WTC11 (cell line): ENCODE measurements around the gene UBASH3A. TPM values are rescaled to one million over a fixed set of nuclear protein-coding genes. Genes with fewer than 3 reads are reported as not detected.

Experiments
- ATAC-seq: fragments of 200-7000 bp; cut with Tn5 transposase; 2 replicates; pipeline ENCODE4 v1.10.0; 2021; ENCODE audit warnings: mild to moderate bottlenecking, moderate library complexity
- CTCF ChIA-PET: fragments of 300-600 bp; sonication (Branson Sonifier 250); formaldehyde crosslinking; loops from one replicate; lab custom pipeline; 2021; ENCODE audit warnings: antibody characterized with exemption; lab: Charles Lee
- POLR2A ChIA-PET: fragments of 350-600 bp; sonication (Branson Sonifier 250); formaldehyde crosslinking; loops from one replicate; lab custom pipeline; 2021; ENCODE audit warnings: antibody characterized with exemption; lab: Charles Lee
- DNase-seq: peaks from one replicate; pipeline ENCODE4 v3.0.0; 2021; ENCODE audit warnings: low spot score
- H3K27ac Mint-ChIP-seq: 2 replicates; pipeline ENCODE4 v1.8.0; 2021; ENCODE audit warnings: mixed read lengths
- H3K27me3 Mint-ChIP-seq: 2 replicates; pipeline ENCODE4 v1.8.0; 2021; ENCODE audit warnings: low read depth, mild to moderate bottlenecking, moderate library complexity, mixed read lengths
- H3K36me3 Mint-ChIP-seq: 2 replicates; pipeline ENCODE4 v1.8.0; 2021; ENCODE audit warnings: mixed read lengths
- H3K4me1 Mint-ChIP-seq: 2 replicates; pipeline ENCODE4 v1.8.0; 2022; ENCODE audit warnings: mixed read lengths
- H3K4me3 Mint-ChIP-seq: 2 replicates; pipeline ENCODE4 v1.8.0; 2021; ENCODE audit warnings: mild to moderate bottlenecking, moderate library complexity, mixed read lengths
- H3K9me3 Mint-ChIP-seq: 2 replicates; pipeline ENCODE4 v1.8.0; 2021; ENCODE audit warnings: mixed read lengths
- E2F4 ChIP-seq: sonication (generic); formaldehyde crosslinking; IDR thresholded peaks from 2 replicates; pipeline ENCODE4 v1.8.1; 2022; ENCODE audit warnings: low read depth, mild to moderate bottlenecking, moderate library complexity, missing genetic modification reagents, borderline replicate concordance
- ELF4 ChIP-seq: sonication (generic); formaldehyde crosslinking; IDR thresholded peaks from 2 replicates; pipeline ENCODE4 v1.8.1; 2022; ENCODE audit warnings: low read depth, mild to moderate bottlenecking, moderate library complexity, missing genetic modification reagents
- EMX1 ChIP-seq: fragments of 250-450 bp; sonication (Bioruptor Pico); IDR thresholded peaks from 2 replicates; pipeline ENCODE4 v1.8.0; 2021; ENCODE audit warnings: mild to moderate bottlenecking
- ETV6 ChIP-seq: sonication (generic); formaldehyde crosslinking; IDR thresholded peaks from 2 replicates; pipeline ENCODE4 v1.8.1; 2022; ENCODE audit warnings: mild to moderate bottlenecking, missing genetic modification reagents
- PRDM15 ChIP-seq: sonication (generic); formaldehyde crosslinking; IDR thresholded peaks from 2 replicates; pipeline ENCODE4 v1.8.0; 2022; ENCODE audit warnings: missing genetic modification reagents
- SMAD3 ChIP-seq: sonication (generic); formaldehyde crosslinking; IDR thresholded peaks from 2 replicates; pipeline ENCODE4 v1.8.0; 2022; ENCODE audit warnings: missing genetic modification reagents, mild to moderate bottlenecking, borderline replicate concordance
- SP1 ChIP-seq: sonication (generic); formaldehyde crosslinking; conservative IDR thresholded peaks from 2 replicates; pipeline ENCODE4 v1.8.1; 2022; ENCODE audit warnings: missing genetic modification reagents
- ZNF396 ChIP-seq: fragments of 250-450 bp; sonication (Bioruptor Pico); IDR thresholded peaks from 2 replicates; pipeline ENCODE4 v1.8.0; 2021; ENCODE audit warnings: mild to moderate bottlenecking, moderate library complexity, borderline replicate concordance
- ZNF423 ChIP-seq: fragments of 250-450 bp; sonication (Bioruptor Pico); IDR thresholded peaks from 2 replicates; pipeline ENCODE4 v2.1.2; 2022; ENCODE audit warnings: mild to moderate bottlenecking, moderate library complexity
- ZNF671 ChIP-seq: fragments of 250-450 bp; sonication (Bioruptor Pico); IDR thresholded peaks from 2 replicates; pipeline ENCODE4 v1.8.0; 2021; ENCODE audit warnings: mild to moderate bottlenecking
- total RNA-seq: library from RNA; stranded (reverse); gene quantifications from 3 replicates; pipeline ENCODE4 v1.2.3, GENCODE V29; 2021
- TF ChIP-seq, protein P1 (sequence below): sonication (generic); formaldehyde crosslinking; IDR thresholded peaks from 2 replicates; pipeline ENCODE4 v1.8.0; 2023; ENCODE audit warnings: missing genetic modification reagents, mild to moderate bottlenecking, borderline replicate concordance
- TF ChIP-seq, protein P2 (sequence below): fragments of 250-450 bp; sonication (Bioruptor Pico); IDR thresholded peaks from 2 replicates; pipeline ENCODE4 v1.9.0; 2021; ENCODE audit warnings: mild to moderate bottlenecking
- TF ChIP-seq, protein P3 (sequence below): fragments of 250-450 bp; sonication (Bioruptor Pico); IDR thresholded peaks from 2 replicates; pipeline ENCODE4 v1.9.0; 2021; ENCODE audit warnings: moderate library complexity, mild to moderate bottlenecking, inconsistent platforms, borderline replicate concordance
- TF ChIP-seq, protein P4 (sequence below): sonication (generic); formaldehyde crosslinking; IDR thresholded peaks from 2 replicates; pipeline ENCODE4 v1.8.1; 2023; ENCODE audit warnings: mild to moderate bottlenecking, moderate library complexity, missing genetic modification reagents

The UBASH3A gene
- total RNA-seq, 1 experiment from 2014 or later = not detected

DNA sequence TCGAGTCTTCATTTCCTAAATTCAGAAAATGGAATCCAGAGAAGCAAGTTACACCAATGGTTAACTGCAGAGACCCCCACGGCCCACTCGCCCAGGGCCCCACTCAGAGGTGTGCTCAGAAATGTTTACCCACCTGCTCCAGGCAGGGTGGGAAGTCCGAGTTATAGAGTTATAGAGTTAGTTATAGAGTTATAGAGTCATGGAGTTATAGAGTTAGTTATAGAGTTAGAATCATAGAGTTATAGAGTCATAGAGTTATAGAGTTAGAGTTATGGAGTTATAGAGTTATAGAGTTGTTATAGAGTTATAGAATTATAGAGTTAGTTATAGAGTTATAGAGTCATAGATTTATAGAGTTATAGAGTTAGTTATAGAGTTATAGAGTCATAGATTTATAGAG lies 31.7 kb downstream of the UBASH3A start (continued):
- TF ChIP-seq, protein P1, sequence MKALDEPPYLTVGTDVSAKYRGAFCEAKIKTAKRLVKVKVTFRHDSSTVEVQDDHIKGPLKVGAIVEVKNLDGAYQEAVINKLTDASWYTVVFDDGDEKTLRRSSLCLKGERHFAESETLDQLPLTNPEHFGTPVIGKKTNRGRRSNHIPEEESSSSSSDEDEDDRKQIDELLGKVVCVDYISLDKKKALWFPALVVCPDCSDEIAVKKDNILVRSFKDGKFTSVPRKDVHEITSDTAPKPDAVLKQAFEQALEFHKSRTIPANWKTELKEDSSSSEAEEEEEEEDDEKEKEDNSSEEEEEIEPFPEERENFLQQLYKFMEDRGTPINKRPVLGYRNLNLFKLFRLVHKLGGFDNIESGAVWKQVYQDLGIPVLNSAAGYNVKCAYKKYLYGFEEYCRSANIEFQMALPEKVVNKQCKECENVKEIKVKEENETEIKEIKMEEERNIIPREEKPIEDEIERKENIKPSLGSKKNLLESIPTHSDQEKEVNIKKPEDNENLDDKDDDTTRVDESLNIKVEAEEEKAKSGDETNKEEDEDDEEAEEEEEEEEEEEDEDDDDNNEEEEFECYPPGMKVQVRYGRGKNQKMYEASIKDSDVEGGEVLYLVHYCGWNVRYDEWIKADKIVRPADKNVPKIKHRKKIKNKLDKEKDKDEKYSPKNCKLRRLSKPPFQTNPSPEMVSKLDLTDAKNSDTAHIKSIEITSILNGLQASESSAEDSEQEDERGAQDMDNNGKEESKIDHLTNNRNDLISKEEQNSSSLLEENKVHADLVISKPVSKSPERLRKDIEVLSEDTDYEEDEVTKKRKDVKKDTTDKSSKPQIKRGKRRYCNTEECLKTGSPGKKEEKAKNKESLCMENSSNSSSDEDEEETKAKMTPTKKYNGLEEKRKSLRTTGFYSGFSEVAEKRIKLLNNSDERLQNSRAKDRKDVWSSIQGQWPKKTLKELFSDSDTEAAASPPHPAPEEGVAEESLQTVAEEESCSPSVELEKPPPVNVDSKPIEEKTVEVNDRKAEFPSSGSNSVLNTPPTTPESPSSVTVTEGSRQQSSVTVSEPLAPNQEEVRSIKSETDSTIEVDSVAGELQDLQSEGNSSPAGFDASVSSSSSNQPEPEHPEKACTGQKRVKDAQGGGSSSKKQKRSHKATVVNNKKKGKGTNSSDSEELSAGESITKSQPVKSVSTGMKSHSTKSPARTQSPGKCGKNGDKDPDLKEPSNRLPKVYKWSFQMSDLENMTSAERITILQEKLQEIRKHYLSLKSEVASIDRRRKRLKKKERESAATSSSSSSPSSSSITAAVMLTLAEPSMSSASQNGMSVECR (CRISPR knock-in tag) = no peak
- TF ChIP-seq SMAD3 (CRISPR knock-in tag) = no peak
- TF ChIP-seq, protein P2, sequence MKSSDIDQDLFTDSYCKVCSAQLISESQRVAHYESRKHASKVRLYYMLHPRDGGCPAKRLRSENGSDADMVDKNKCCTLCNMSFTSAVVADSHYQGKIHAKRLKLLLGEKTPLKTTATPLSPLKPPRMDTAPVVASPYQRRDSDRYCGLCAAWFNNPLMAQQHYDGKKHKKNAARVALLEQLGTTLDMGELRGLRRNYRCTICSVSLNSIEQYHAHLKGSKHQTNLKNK (CRISPR knock-in tag) = no peak
- no peak for TF ChIP-seq ELF4 (CRISPR knock-in tag)
- no peak for TF ChIP-seq EMX1 (CRISPR knock-in tag)
- no peak for TF ChIP-seq PRDM15 (CRISPR knock-in tag)
- TF ChIP-seq, protein P3, sequence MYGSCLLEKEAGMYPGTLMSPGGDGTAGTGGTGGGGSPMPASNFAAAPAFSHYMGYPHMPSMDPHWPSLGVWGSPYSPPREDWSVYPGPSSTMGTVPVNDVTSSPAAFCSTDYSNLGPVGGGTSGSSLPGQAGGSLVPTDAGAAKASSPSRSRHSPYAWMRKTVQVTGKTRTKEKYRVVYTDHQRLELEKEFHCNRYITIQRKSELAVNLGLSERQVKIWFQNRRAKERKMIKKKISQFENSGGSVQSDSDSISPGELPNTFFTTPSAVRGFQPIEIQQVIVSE = no peak

DNA sequence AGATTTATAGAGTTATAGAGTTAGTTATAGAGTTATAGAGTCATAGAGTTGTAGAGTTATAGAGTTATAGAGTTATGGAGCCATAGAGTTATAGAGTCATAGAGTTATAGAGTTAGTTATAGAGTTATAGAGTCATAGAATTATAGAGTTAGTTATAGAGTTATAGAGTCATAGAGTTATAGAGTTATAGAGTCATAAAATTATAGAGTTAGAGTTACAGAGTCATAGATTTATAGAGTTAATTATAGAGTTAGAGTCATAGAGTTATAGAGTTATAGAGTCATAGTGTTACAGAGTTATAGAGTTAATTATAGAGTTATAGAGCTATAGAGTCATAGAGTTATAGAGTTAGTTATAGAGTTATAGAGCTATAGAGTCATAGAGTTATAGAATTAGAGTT lies 32.1 kb downstream of the UBASH3A start:
- CTCF ChIA-PET = interaction anchor here (1.3 to 1.5 kb wide), 2 partner anchors 24 to 125 kb away, joined by 3 to 4 read pairs; no protein-coding TSS in a partner anchor
- H3K27ac Mint-ChIP-seq = no peak overlapping the region
- H3K4me1 Mint-ChIP-seq = no peaks in the 10 kb centered on the region
- ATAC-seq (no peak), DNase-seq (no peak)
- peaks cover 37% of the 10 kb centered on the region for H3K9me3 Mint-ChIP-seq
- no peak overlapping the region for H3K4me3 Mint-ChIP-seq
- POLR2A ChIA-PET = no interaction called here
- H3K36me3 Mint-ChIP-seq = peaks cover 3% of the 10 kb centered on the region; the same call in 1 of the 2 replicates
- peaks cover 11% of the 10 kb centered on the region; the same call in 1 of the 2 replicates for H3K27me3 Mint-ChIP-seq
- TF ChIP-seq SP1 (CRISPR knock-in tag) (no peak), SMAD3 (CRISPR knock-in tag) (no peak)
- TF ChIP-seq, protein P4, sequence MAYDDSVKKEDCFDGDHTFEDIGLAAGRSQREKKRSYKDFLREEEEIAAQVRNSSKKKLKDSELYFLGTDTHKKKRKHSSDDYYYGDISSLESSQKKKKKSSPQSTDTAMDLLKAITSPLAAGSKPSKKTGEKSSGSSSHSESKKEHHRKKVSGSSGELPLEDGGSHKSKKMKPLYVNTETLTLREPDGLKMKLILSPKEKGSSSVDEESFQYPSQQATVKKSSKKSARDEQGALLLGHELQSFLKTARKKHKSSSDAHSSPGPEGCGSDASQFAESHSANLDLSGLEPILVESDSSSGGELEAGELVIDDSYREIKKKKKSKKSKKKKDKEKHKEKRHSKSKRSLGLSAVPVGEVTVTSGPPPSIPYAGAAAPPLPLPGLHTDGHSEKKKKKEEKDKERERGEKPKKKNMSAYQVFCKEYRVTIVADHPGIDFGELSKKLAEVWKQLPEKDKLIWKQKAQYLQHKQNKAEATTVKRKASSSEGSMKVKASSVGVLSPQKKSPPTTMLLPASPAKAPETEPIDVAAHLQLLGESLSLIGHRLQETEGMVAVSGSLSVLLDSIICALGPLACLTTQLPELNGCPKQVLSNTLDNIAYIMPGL (CRISPR knock-in tag) = no peak

- ChIA-PET POLR2A (no interaction called here), CTCF (interaction anchor here (1.3 to 1.5 kb wide), 3 partner anchors 25 to 127 kb away, joined by 3 to 4 read pairs (median 3); no protein-coding TSS in a partner anchor)
- H3K4me3 Mint-ChIP-seq = no peak overlapping the region
- no peak overlapping the region for H3K27ac Mint-ChIP-seq
- peaks cover 3% of the 10 kb centered on the region; the same call in 1 of the 2 replicates for H3K36me3 Mint-ChIP-seq
- TF ChIP-seq ZNF671 (CRISPR knock-in tag) (no peak), ZNF396 (CRISPR knock-in tag) (no peak), ETV6 (CRISPR knock-in tag) (no peak), E2F4 (CRISPR knock-in tag) (no peak), ZNF423 (CRISPR knock-in tag) (no peak)
- ATAC-seq (no peak), DNase-seq (no peak)
- H3K4me1 Mint-ChIP-seq = no peaks in the 10 kb centered on the region
- peaks cover 11% of the 10 kb centered on the region; the same call in 1 of the 2 replicates for H3K27me3 Mint-ChIP-seq
- peaks cover 33% of the 10 kb centered on the region for H3K9me3 Mint-ChIP-seq
Observed at GRCh38 chr21:42436914-42437313, 33.2 kb downstream of the UBASH3A start.
